GM10266 (cell line): ENCODE measurements around the gene SATB2.

ENCODE experiments used
- DNase-seq: peaks from one replicate; pipeline ENCODE4 v3.0.0; 2012; ENCODE audit errors: extremely low spot score
- CTCF ChIP-seq: IDR thresholded peaks from 2 replicates; pipeline ENCODE4 v1.5.1; 2012; ENCODE audit warnings: mild to moderate bottlenecking, low read depth; ENCODE audit not compliant: control insufficient read depth, insufficient read depth; ENCODE audit errors: missing control alignments

SATB2 gene

GRCh38 chr2:199449455-199449854 lies 8.3 kb downstream of the SATB2 start:
- DNase-seq = no peak
- no peak for TF ChIP-seq CTCF

GRCh38 chr2:199446996-199447576 lies 10.7 kb downstream of the SATB2 start:
- DNase-seq = no peak
- TF ChIP-seq CTCF = no peak

GRCh38 chr2:199444749-199445148 lies 13.0 kb downstream of the SATB2 start:
- DNase-seq = no peak
- TF ChIP-seq CTCF = no peak

GRCh38 chr2:199443589-199444130 lies 14.1 kb downstream of the SATB2 start:
- no peak for TF ChIP-seq CTCF
- no peak for DNase-seq

GRCh38 chr2:199442173-199442572 lies 15.6 kb downstream of the SATB2 start:
- no peak for DNase-seq
- TF ChIP-seq CTCF = no peak

- DNase-seq = no peak
- TF ChIP-seq CTCF = no peak
These were observed 16.0 kb downstream of the SATB2 start for GRCh38 chr2:199441759-199442158.

- no peak for TF ChIP-seq CTCF
- no peak for DNase-seq
These were observed 17.6 kb downstream of the SATB2 start for GRCh38 chr2:199440118-199440517.
